ENCODE results near the gene MAGOH.
"Not testable (repeated sequence)": the region's sequence is repeated elsewhere in the genome, so short reads cannot be mapped to it uniquely, and the experiment has no call there.

Gene MAGOH

DNA sequence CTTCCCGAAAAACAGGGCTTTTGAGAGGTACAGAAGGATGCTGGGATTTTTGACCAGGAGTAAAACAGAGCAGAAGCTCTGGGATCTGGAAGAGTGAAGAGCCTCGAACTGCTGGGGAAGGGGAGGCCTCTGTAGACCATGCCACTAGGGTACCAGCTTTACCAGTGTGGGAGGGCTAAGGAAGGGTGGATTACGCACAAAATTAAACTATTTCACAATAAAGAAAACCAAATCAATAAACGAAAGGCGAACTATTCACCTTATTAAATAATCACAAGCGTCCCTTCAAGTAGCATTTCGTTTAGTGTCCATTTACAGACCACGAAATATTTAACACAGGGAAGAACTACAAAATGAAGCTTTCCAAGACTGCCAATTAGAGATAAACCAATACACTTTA is 18.6 kb downstream of the MAGOH start:
- no peak for DNase-seq

DNA sequence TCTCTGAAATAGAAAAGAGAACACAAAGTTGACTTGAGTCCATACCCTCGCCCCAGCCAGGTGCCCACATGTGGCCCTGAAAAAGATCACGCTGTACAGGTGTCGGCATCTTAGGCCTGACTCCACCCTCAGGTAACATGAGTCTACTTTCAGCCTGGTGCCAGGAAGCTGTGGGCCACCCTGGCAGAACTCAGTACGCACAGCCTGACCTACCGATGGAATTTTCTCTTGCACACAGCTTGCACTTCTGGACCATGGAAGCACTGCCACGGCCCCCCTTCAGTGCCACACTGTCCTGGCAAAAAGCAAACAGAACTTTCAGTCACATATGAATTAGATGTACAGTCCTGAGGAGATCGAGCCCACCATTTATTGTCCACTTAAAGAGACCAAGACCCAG is 20.1 kb downstream of the MAGOH start:
- no peak for DNase-seq

DNA sequence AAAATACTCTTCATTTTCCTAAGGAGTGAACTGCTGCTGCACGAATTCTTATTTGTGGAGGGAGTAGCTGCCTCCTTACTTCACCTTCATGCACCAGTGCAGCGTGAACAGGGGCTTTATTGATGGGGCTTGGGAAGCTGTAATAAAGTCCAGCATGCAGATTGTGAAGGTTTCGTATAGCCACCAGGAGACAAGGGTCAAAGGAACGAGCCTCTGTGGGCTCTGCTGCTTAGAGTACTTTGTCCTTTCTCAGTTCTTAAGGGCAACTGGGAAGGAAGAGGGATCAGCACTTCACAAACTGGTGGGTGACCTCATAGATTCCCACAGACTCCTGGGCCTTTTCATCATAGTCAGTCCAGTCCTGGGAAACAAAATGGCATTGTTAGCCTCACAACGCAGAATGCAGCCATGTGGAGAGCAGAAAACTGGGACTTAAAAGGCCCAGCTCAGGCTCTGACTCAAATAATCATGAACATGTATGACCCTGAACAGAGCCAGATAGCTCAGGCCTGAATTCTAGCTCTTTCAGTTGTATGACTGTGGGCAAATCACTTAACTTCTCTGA is 23.9 kb downstream of the MAGOH start:
- no peak for DNase-seq

DNA sequence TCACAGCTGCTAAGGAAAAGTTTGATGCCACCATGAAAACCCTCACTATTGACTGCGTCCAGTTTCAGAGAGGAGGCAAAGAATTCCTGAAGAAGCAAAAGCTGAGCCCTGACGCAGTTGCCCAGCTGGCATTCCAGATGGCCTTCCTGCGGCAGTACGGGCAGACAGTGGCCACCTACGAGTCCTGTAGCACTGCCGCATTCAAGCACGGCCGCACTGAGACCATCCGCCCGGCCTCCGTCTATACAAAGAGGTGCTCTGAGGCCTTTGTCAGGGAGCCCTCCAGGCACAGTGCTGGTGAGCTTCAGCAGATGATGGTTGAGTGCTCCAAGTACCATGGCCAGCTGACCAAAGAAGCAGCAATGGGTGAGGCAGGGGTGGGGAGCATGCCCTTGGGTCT is 27.4 kb downstream of the MAGOH start:
- DNase-seq: no peak

DNA sequence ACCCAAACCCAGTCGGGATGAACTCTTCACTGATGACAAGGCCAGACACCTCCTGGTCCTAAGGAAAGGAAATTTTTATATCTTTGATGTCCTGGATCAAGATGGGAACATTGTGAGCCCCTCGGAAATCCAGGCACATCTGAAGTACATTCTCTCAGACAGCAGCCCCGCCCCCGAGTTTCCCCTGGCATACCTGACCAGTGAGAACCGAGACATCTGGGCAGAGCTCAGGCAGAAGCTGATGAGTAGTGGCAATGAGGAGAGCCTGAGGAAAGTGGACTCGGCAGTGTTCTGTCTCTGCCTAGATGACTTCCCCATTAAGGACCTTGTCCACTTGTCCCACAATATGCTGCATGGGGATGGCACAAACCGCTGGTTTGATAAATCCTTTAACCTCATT is 28.0 kb downstream of the MAGOH start:
- no peak for DNase-seq

DNA sequence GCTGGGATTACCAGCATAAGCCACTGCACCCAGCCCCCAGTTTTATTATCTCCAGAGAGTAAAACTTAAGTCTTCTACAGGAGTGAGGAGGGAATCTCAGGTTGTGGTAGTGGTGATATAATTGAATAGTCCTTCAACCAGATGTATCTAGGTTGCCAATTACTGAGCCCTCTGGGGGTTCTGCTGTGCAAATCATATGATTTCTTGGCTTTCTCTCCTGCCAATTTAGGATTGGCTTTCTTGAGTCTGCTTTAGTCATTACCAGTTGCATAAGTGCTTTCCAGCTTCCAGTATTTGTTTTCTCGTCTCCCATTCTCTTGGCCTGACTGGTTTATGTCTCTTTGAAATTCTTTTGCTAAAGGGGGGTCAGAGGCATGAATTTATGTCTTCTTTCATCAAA is 30.6 kb downstream of the MAGOH start:
- no peak for DNase-seq

DNA sequence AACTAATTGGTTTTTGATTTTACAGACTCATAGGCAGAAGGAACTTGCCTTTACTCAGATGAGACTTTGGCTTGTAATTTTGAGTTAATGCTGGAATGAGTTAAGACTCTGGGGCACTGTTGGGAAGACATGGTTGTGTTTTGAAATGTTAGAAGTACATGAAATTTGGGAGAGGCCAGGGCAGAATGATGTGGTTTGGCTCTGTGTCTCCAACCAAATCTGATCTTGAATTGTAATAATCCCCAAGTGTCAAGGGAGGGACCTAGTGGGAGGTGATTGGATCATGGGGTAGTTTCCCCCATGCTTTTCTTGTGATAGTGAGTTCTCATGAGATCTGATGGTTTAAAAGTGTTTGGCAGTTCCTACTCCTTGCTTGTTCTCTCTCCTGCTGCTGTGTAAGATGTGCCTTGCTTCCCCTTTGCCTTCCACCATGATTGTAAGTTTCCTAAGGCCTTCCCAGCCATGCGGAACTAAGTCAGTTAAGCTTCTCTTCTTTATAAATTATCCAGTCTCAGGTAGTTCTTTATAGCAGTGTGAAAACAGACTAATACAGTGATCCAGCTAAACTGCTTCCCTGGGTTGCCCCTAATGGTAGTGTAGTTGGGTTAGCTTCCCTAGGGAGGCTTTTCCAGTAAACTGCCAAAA is 31.5 kb downstream of the MAGOH start:
- no peak for DNase-seq

DNA sequence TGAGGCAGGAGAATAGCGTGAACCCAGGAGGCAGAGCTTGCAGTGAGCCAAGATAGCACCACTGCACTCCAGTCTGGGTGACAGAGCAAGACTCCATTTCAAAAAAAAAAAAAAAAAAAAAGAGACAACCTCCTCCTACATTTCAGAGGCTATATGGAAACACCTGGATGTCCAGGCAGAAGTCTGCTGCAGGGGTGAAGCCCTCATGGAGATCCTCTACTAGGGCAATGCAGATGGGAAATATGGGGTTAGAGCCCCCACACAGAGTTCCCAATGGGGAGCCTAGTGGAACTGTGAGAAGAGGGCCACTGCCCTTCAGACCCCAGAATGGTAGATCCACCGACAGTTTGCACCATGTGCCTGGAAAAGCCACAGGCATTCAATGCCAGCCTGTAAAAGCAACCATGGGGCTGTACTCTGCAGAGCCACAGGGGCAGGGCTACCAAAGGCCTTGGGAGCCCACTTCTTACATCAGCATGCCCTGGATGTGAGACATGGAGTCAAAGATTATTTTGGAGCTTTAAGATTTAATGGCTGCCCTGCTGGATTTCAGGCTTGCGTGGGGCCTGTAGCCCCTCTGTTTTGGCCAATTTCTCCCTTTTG is 32.1 kb downstream of the MAGOH start:
- DNase-seq: not testable (repeated sequence)

DNA sequence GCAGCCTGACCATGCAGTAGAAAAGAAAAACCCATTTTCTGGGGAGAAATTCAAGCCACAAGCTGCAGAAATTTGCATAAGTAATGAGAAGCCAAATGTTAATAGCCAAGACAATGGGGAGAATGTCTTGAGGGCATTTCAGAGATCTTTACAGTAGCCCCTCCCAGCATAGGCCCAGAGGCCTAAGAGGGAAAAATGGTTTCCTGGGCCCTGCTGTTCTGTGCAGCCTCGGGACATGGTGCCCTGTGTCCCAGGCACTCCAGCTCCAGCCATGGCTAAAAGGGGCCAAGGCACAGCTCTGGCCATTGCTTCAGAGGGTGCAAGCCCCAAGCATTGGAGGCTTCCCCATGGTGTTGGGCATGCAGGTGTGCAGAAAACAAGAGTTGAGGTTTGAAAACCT is 32.8 kb downstream of the MAGOH start:
- not testable (repeated sequence) for DNase-seq

DNA sequence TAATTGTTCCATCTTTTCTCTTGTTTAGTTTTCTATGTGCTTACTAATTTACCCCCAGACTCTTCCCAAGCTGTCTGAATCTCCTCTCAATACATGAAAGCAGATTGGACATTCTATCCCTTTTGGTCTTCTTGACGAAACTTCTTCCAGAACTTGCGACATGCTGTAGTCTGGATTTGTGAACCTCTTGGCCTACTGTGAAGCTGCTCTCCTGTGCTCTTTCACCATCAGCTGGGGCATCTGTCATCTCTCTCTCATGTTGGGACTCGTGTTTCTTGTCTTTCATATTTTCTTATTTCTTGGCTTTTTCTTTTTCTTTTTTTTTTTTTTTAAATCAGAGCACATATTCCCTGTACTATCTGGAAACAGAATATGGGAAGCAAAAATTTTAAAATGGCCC is 34.9 kb downstream of the MAGOH start:
- no peak for DNase-seq

DNA sequence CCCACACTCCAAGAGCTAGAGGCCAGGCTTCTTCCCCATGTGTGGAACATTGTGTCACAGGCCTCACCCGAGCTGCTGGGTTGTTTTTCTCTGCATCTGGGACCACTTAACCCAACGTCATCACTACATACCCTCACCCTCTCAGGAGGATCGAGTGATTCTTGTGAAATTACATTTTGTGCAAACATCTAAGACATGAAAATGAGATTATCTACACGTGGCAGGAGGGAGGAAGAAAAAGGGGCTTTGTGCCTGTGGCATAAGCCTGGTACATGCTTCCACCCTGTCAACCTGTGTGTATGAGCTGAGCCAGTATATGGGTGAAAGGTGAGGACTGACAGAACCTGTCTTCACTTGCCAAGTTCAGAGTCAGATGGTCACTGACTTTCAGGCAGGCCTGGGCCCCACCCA is 40.1 kb downstream of the MAGOH start:
- DNase-seq: no peak

DNA sequence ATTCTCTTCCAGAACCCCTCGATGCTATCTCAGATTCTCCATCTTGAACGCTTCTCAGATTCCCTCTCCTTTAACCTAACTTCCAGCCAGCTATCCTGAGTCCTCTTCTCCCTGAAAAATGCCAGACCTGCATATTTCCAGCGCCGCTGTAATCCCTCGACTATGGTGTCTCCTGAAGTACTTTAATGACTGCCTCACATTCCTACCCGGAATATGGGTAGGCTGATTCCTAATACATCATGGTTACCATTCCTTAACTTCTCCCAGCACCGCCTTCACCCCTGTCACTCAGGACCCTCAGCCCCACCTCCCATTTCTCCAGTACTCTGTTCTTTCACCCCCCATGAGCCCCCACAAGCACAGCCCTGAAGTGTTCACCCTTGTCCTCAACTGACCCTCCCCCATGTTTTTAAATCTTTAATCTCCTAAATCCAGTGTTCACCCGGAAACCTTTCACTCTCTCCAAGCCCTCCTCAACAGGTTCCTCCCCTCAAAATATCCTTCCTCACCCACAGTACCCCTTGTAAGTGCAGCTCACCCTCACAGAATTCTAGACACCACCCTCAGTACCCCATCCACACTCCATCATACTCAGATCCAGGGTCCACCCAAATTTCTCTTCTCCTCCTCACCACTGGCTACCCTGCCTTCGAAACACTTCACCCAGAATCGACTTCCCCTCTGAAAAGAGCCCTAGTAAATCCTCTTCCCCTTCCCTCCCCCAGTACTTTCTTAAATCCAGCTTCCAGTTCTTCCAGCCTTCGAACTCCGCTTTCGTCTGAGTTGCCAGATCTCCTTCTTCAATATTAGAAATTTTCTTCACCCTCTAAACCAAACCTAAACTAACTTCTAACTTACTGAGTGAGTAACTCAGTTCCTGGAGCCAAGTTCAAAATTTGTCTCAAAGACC is 40.8 kb downstream of the MAGOH start:
- DNase-seq: no peak

DNA sequence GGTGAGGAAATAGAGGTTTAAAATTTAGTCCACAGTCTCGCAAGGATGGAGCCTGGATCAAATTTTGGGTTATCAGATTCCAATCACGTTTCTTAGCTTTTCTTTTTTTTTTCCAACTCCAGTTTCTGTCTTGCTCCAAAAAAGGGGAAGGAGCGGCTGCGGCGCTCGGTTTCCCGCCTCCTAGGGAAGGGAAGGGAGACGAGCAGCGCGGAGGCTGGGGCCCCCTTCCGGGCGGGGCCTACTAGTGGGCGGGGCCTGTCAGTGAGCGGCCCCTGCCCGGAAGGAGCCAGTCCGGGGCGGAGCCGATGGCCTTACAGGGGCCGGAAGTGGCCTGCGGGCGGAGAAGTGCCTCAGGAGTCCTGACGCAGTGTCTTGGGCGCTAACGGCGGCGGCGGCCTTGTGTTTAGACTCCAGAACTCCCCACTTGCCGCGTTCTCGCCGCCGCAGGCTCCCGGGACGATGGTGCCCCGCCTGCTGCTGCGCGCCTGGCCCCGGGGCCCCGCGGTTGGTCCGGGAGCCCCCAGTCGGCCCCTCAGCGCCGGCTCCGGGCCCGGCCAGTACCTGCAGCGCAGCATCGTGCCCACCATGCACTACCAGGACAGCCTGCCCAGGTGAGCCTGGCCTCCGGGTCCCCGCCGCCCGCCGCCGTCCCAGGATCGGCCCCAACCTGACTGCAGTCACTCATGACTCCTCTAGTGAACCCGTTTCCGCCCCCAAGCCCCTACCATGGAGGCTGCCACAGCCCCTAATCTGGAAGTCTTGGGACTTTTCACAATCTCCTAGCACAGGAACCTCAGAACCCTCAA is 41.6 kb downstream of the MAGOH start, which contains the start of gene CPT2:
TSS of gene CPT2 (plus strand) at position 340 of the 806 bp plus-strand sequence. CDS start at position 460, 120 bp downstream.
- peak; percentile 95 for DNase-seq

DNA sequence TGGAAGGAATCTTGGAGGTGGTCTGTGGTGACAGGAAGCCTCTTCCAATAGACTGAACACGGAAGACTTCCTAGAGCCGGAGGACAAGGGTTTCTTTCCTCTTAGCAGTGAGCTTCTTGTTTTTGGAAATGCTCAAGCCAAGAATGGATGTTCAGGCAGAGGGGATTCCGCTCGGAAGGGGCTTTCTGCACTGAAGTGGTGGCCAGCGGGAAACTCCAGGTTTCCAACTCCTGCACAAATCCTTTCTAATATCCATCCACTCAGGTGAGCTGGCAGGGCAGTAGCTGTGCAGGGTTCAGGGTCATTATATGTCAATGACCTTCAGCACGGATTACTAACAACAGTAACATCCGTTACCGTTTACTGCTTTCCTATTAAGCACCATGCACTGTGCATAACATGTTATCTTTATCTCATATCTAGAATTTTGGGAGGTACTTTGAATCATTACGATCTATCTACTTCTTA is 42.3 kb downstream of the MAGOH start:
- no peak for DNase-seq

DNA sequence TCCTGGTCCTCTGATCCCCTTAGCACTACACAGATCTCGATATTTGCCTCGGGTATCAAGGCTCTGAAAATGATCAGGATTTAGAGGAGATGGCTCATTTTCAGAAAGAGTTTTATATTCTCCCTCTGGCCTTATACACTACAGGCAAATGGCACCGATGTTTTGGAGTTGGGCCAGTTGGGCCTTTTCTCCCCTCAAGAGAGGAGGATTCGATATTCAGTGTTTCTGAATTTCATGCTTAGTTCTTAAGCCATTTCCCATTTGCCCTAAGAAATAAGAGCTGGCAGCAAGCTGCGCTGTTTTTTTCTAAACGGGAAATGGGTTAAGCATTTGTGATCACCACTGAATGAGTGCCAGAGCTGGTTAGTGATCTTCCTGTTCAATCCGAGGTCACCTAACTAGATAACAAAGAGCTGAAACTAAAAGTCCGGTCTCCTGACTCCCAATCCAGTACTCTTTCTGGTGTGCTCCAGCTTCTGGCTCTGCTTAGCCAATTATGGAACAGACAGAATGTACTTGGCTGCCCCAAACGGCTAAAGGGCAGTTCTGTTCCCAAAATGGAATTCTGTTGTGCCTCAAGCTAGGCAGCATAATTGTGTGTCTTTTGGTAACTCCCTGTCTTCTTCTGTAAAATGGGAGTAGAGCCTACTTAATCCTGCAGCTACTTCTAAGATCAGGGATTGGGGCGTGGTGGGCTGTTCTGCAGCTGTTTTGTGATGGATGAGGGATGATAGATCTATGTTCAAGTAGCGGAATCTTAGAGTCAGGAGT is 42.9 kb downstream of the MAGOH start:
- no peak for DNase-seq

DNA sequence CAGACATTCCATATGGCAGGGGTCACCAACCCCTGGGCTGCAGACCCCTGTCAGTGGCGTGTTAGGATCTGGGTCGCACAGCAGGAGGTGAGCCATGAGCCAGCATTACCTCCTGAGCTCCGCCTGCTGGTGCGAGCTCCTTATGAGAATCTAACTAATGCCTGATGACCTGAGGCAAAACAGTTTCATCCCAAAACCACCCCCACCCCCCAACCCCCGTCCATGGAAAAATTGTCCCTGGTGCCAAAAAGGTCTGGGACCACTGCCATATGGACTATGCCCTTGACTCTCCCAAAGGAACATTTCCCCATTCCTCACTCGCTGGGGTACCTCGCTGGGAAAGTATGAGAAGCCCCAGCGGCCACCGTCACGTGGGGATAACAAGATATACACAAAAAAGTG is 48.1 kb downstream of the MAGOH start:
- no peak for DNase-seq

DNA sequence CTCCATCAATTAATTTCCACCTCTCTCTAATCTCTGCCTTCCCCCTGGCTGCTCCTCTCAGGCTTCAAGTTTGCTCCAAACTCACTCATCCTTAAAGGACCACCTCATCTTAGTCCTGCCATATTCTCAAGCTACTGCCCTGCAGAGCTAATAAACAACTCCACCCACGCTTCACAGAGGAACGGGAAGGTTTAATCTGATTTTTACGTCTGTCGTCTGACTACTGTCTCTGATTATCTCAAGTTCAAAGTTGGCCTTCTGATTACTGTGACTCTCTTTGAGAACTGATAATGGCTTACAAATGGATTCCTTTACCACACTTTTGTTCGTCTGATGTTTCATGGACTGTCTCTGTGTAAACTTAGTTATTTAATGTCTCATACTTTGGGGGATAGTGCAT is 49.3 kb downstream of the MAGOH start:
- no peak for DNase-seq

DNA sequence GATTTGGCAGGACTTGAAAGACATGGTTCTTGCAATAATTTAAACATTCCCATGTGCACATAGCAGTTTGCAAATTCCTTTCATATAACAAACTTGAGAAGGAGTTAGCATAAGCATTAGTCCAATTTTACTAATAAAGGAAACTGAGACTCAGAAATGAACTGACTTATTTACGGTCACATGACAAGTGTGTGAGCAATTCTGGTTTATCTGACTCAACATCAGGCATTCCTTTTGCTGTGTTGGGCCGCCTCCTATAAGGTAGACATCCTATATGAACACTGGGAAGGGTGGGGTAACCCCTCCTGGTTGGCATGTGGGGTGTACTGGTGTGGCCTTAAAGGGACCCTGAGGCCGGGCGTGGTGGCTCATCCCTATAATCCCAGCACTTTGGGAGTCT is 50.2 kb downstream of the MAGOH start:
- DNase-seq: no peak

DNA sequence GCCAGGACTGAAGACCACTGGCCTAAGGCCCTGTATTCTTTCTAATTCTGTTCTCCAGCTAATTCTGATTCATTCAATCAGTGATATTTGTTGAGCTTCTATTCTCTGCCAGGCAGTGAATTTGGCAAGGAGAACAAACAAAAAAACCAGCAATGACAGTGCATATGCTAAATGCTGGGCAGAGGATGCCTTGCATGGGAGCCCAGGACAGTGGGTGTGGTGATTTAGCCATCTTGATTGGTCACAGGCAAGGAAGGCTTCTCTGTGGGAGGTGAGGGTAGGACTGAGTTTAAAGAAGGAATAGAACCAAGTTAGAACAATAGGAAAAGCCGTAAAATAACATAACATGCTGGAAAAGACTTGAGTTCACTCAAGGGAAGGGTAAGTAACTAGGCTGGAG is 50.9 kb downstream of the MAGOH start:
- no peak for DNase-seq

DNA sequence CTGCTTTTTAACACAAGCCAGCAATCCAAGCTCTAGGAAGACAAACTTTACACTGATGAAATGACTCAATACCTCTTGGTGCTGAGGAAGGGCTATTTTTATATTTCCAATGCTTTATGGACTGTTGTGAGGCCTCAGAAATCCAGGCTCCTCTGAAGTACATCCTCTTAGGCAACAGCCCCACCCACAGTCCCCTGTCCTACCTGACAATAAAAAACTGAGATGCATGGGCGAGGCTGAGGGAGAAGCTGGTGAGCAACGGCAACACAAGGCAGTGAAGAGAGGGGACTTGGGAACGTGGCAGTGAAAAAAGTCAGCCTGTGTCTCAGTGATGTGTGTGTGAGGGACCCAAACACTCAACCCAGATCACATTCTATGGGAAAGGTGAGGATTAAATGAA is 51.8 kb downstream of the MAGOH start:
- DNase-seq: no peak

DNA sequence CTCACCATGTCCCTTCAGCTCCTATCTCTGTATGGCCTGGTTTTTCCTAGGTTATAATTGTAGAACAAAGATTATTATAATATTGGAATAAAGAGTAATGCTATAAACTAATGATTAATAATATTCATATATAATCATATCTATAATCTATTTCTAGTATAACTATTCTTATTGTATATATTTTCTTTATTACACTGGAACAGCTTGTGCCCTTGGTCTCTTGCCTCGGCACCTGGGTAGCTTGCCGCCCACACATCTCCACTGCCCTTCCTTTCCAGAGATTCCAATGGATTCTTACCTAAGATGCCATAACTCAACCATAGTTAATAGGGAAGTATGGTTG is 52.4 kb downstream of the MAGOH start:
- not testable (repeated sequence) for DNase-seq
